HEK293T (cell line): ENCODE measurements around the gene COMTD1.

Source experiments
- CTCF ChIA-PET: fragments of 350-600 bp; formaldehyde crosslinking; extraction: SDS; loops from one replicate; lab custom pipeline; 2021; ENCODE audit warnings: antibody characterized with exemption, inconsistent platforms; lab: Yijun Ruan, JAX
- POLR2A ChIA-PET: fragments of 350-600 bp; formaldehyde crosslinking; extraction: SDS; loops from one replicate; lab custom pipeline; 2020; ENCODE audit warnings: antibody characterized with exemption, inconsistent platforms; lab: Yijun Ruan, JAX
- DNase-seq: peaks from one replicate; pipeline ENCODE4 v3.0.0; 2012; ENCODE audit warnings: mixed read lengths; ENCODE audit errors: extremely low spot score
- ARNT ChIP-seq: fragments of 450-650 bp; IDR thresholded peaks from 2 replicates; pipeline ENCODE4 v1.6.1; 2017; ENCODE audit warnings: mild to moderate bottlenecking
- BHLHE40 ChIP-seq: fragments of 450-650 bp; IDR thresholded peaks from 2 replicates; pipeline ENCODE4 v1.6.1; 2016; ENCODE audit warnings: mild to moderate bottlenecking, moderate library complexity, borderline replicate concordance
- CTBP1 ChIP-seq: fragments of 450-650 bp; IDR thresholded peaks from 2 replicates; pipeline ENCODE4 v1.6.1; 2016; ENCODE audit warnings: borderline replicate concordance
- ELF4 ChIP-seq: fragments of 450-650 bp; IDR thresholded peaks from 2 replicates; pipeline ENCODE4 v1.6.1; 2017; ENCODE audit warnings: antibody characterized with exemption
- FOXA1 ChIP-seq: fragments of 450-650 bp; IDR thresholded peaks from 2 replicates; pipeline ENCODE4 v1.6.1; 2016; ENCODE audit warnings: mild to moderate bottlenecking
- FOXK2 ChIP-seq: fragments of 450-650 bp; IDR thresholded peaks from 2 replicates; pipeline ENCODE4 v1.6.1; 2016; ENCODE audit warnings: mild to moderate bottlenecking
- FOXM1 ChIP-seq: fragments of 450-650 bp; IDR thresholded peaks from 2 replicates; pipeline ENCODE4 v1.6.1; 2017; ENCODE audit warnings: mild to moderate bottlenecking, borderline replicate concordance
- HDGF ChIP-seq: fragments of 450-650 bp; IDR thresholded peaks from 2 replicates; pipeline ENCODE4 v1.6.1; 2017; ENCODE audit warnings: antibody characterized with exemption, borderline replicate concordance
- L3MBTL2 ChIP-seq: fragments of 450-650 bp; conservative IDR thresholded peaks from 2 replicates; pipeline ENCODE4 v1.6.1; 2016; ENCODE audit warnings: mild to moderate bottlenecking
- LEF1 ChIP-seq: fragments of 450-650 bp; IDR thresholded peaks from 2 replicates; pipeline ENCODE4 v1.6.1; 2017; ENCODE audit warnings: mild to moderate bottlenecking, borderline replicate concordance
- NFRKB ChIP-seq: fragments of 450-650 bp; IDR thresholded peaks from 2 replicates; pipeline ENCODE4 v1.6.1; 2016; ENCODE audit warnings: mild to moderate bottlenecking, moderate library complexity
- PKNOX1 ChIP-seq: fragments of 450-650 bp; IDR thresholded peaks from 2 replicates; pipeline ENCODE4 v1.6.1; 2016
- SP1 ChIP-seq: fragments of 450-650 bp; IDR thresholded peaks from 2 replicates; pipeline ENCODE4 v1.6.1; 2017
- SUZ12 ChIP-seq: fragments of 450-650 bp; IDR thresholded peaks from 2 replicates; pipeline ENCODE4 v1.6.1; 2016; ENCODE audit warnings: mild to moderate bottlenecking
- TARDBP ChIP-seq: fragments of 450-650 bp; IDR thresholded peaks from 2 replicates; pipeline ENCODE4 v1.6.1; 2016
- ZNF384 ChIP-seq: fragments of 450-650 bp; IDR thresholded peaks from 2 replicates; pipeline ENCODE4 v1.6.1; 2016

COMTD1 gene

GRCh38 chr10:75235375-75236177 is at the start of gene COMTD1:
Gene COMTD1 (minus strand): TSS chr10:75235957. CDS start chr10:75235928, 29 bp downstream.
- POLR2A ChIA-PET, result interaction anchor here (0.9 to 5.8 kb wide), 7 partner anchors 25 to 166 kb away, joined by 3 to 48 read pairs (median 4); partner anchors contain the start of genes SAMD8, VDAC2 and ZNF503
- peak; percentile 94 for DNase-seq

GRCh38 chr10:75283671-75284470 is 48.1 kb upstream of the COMTD1 start:
- ChIA-PET CTCF (interaction anchor here (0.6 to 0.9 kb wide), 2 partner anchors 48 to 112 kb away, joined by 3 to 4 read pairs; partner anchors contain the start of gene COMTD1), POLR2A (interaction anchor here (1.0 to 3.7 kb wide), 5 partner anchors 11 to 121 kb away, joined by 3 to 25 read pairs (median 3); partner anchors contain the start of gene ZNF503)
- TF ChIP-seq BHLHE40 (no peak), TARDBP (no peak), FOXA1 (no peak), ARNT (0 out of 2 replicates have a peak, but pooled peaks have one; percentile 49), LEF1 (no peak), ELF4 (no peak), SP1 (no peak), PKNOX1 (peak; percentile 97)
- peak; percentile 54 for DNase-seq

More at GRCh38 chr10:75235375-75236177, at the start of gene COMTD1:
- CTCF ChIA-PET, result interaction anchor here (0.6 to 3.2 kb wide), 24 partner anchors 8 to 942 kb away, joined by 3 to 13 read pairs (median 3); a partner anchor contains a TSS
- TF ChIP-seq BHLHE40 (no peak), HDGF (0 out of 2 replicates have a peak, but pooled peaks have one; percentile 21), FOXA1 (no peak), L3MBTL2 (peak; percentile 72), ELF4 (no peak), PKNOX1 (no peak; the same call in 1 of the 2 replicates), SP1 (no peak)

- POLR2A ChIA-PET, result interaction anchor here (1.2 to 3.7 kb wide), 3 partner anchors 12 to 122 kb away, joined by 3 to 25 read pairs (median 3); no protein-coding TSS in a partner anchor
- CTCF ChIA-PET, result interaction anchor here (0.6 to 1.1 kb wide), 2 partner anchors 48 to 112 kb away, joined by 3 to 4 read pairs; partner anchors contain the start of gene COMTD1
- no peak for TF ChIP-seq CTBP1
- no peak for TF ChIP-seq NFRKB
- TF ChIP-seq PKNOX1, result no peak
- TF ChIP-seq BHLHE40, result no peak
- no peak for TF ChIP-seq TARDBP
- TF ChIP-seq ELF4, result no peak
- TF ChIP-seq FOXA1, result no peak
- no peak for TF ChIP-seq LEF1
- no peak for DNase-seq
Observed at GRCh38 chr10:75283078-75283670, 47.4 kb upstream of the COMTD1 start.

- TF ChIP-seq TARDBP (no peak), BHLHE40 (no peak), PKNOX1 (no peak), SUZ12 (no peak), HDGF (no peak), FOXK2 (no peak), NFRKB (no peak), SP1 (no peak), CTBP1 (no peak), L3MBTL2 (no peak), ZNF384 (no peak), FOXM1 (no peak), LEF1 (no peak), ELF4 (no peak), ARNT (no peak), FOXA1 (no peak)
- CTCF ChIA-PET, result interaction anchor here (0.6 to 0.7 kb wide), 2 partner anchors 14 to 46 kb away, joined by 3 read pairs; partner anchors contain the start of gene COMTD1
- POLR2A ChIA-PET, result interaction anchor here (1.1 to 3.7 kb wide), 2 partner anchors 13 to 119 kb away, joined by 5 to 25 read pairs; partner anchors contain the start of gene ZNF503
- no peak for DNase-seq
Observed at GRCh38 chr10:75281974-75282373, 46.2 kb upstream of the COMTD1 start.
